Fibroblast of lung (primary cell): ENCODE measurements around the gene GOLGA6B.
"Not testable (repeated sequence)": the region's sequence is repeated elsewhere in the genome, so short reads cannot be mapped to it uniquely, and the experiment has no call there.

Source experiments
- CTCF ChIP-seq, 2 donors: IDR thresholded peaks in 1 of 2; conservative IDR thresholded peaks in 1 of 2; 1 replicate in 1 of 2; 2 replicates in 1 of 2; pipeline ENCODE4 v1.5.1; 2011 to 2012; ENCODE audit warnings: low read length in 2 of 2, control low read depth in 1 of 2, inconsistent platforms in 1 of 2, low read depth in 1 of 2, mild to moderate bottlenecking in 1 of 2
- EZH2 ChIP-seq: IDR thresholded peaks from 2 replicates; pipeline ENCODE4 v1.5.1; 2012; ENCODE audit warnings: low read length, control low read depth, mild to moderate bottlenecking; ENCODE audit errors: missing control alignments

- TF ChIP-seq CTCF (conservative IDR thresholded peaks at IDR 0.05 in 1 of 2, IDR thresholded peaks at IDR 0.05 in 1 of 2; ENCODE audit: low read depth in 1 of 2, low read length in 2 of 2); EZH2: not testable (repeated sequence)
These were observed 5.8 kb upstream of the GOLGA6B start for GRCh38 chr15:72648631-72649253.
